Globus pallidus (tissue), 1 donor: ENCODE measurements around the gene CYP27A1.

ENCODE experiments used
- DNase-seq: peaks from one replicate; pipeline ENCODE4 v3.0.0-alpha.2; 2015; ENCODE audit warnings: low spot score

The CYP27A1 gene

GRCh38 chr2:218859556-218859987, 77.6 kb downstream of the CYP27A1 start, which contains the start of gene WNT6:
TSS of gene WNT6 (plus strand) at chr2:218859805. CDS start at chr2:218860038, 233 bp downstream.
- DNase-seq = no peak

DNA sequence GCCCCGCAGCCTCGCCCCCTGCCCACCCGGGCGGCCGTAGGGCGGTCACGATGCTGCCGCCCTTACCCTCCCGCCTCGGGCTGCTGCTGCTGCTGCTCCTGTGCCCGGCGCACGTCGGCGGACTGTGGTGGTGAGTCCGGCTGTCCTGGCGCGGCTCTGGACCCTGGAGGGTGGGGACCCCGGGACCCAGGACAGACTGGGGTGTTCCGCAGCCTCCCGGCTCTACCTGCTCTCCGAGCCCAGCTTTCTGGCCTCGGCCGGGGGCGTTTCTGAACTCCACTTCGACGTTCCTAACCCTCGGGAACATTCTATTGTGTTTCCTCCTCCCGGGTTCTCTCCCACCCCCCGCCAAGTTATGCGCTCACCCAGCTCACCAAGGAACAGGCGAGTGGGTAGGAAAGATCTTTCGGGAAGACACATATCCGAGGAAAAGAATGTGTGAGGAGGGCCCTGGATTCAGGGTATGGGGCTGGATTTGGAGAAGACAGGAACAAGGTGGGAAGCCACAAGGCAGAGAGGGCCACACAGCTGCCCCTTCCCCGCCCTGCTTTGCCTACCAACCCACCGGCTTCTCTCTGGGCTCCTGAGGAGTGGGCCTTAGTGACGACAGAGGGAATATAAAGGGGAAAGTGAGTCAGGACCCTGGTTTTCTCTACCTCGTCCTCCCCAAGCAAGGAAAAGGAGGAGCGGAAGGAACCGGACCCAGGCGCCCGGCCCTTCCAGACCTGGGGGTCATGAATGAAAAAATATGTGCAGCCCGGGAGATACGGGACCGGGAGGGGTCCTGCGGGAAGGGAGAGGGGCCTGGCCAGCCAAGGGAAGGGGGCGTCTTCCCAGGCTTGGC, 78.3 kb downstream of the CYP27A1 start:
- DNase-seq = no peak

DNA sequence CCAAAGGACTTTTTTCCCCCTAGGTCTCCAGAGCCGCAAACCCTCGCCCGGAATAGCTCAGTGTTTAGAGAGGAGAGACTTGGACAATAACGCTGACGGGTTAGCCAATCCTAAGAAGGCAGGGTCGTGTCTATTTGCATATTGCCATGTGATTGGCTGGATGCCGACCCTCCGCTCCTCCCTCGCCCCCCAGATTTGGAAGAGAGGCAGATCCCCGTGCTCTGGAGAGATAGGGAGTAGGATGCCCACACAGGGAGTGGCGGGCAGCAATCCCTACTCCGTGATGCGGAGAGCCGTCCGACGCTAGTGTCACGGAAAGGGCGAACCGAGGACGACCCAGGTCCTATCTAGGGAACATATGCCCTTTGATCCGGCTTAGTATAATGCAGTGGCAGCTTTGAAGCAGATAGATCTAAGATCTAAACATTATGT, 79.0 kb downstream of the CYP27A1 start:
- no peak for DNase-seq

DNA sequence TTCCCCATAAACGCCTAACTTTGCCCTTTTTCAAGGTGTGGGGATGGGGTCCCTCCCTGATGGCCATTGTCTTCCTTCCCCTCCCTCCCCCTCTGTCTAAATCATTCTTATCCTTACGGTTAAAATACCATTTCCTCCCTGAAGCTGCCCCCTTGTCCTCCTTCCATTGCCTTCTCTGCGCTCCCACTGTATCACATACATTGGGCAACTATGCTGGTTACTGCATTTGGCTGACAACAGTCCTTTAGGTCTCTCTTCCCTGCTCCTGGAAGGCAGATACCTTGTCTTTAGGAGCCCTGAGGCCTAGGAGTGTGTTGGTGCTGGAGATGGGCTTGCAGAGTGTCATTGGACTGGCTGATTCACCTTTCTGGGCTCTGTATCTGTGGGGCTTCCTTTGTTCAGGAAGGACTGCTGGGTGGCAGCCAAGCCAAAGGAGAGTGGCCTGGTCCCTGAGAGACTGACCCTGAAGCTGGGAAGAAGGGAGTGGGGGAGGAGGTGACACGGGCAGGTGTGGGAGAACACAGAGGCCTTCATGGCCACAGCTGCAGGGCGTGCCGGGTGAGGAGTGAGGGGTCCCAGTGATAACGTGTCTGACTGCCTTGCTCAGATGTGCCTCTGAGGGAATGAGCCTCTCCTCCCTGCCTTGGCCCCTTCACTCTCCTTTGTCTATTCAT, 79.8 kb downstream of the CYP27A1 start:
- no peak for DNase-seq

GRCh38 chr2:218863021-218863520, 81.1 kb downstream of the CYP27A1 start:
- DNase-seq = no peak
